Fibroblast of lung (primary cell): ENCODE results near the gene ZBTB49.

Experiments used
- CTCF ChIP-seq, 2 donors: IDR thresholded peaks in 1 of 2; conservative IDR thresholded peaks in 1 of 2; 1 replicate in 1 of 2; 2 replicates in 1 of 2; pipeline ENCODE4 v1.5.1; 2011 to 2012; ENCODE audit warnings: low read length in 2 of 2, control low read depth in 1 of 2, inconsistent platforms in 1 of 2, low read depth in 1 of 2, mild to moderate bottlenecking in 1 of 2
- EZH2 ChIP-seq: IDR thresholded peaks from 2 replicates; pipeline ENCODE4 v1.5.1; 2012; ENCODE audit warnings: low read length, control low read depth, mild to moderate bottlenecking; ENCODE audit errors: missing control alignments

GRCh38 chr4:4358093-4358854 lies 68.2 kb downstream of the ZBTB49 start:
- no peak for TF ChIP-seq CTCF (conservative IDR thresholded peaks at IDR 0.05 in 1 of 2, IDR thresholded peaks at IDR 0.05 in 1 of 2; ENCODE audit: low read depth in 1 of 2, low read length in 2 of 2)
- no peak for TF ChIP-seq EZH2
